Neural cell (in vitro differentiated cells): ENCODE results near the gene SGCD. TPM values are rescaled to one million over a fixed set of nuclear protein-coding genes. Genes with fewer than 3 reads are reported as not detected.

Source experiments
- H2AFZ ChIP-seq: fragments of 200-600, 300-800 bp; sonication (generic), shearing (Covaris generic); 2 replicates; pipeline ENCODE4 v1.6.0; 2014; ENCODE audit warnings: low read depth, mild to moderate bottlenecking, antibody characterized with exemption, low read length, moderate library complexity
- H3F3A ChIP-seq: fragments of 200-600 bp; shearing (Covaris generic); 2 replicates; pipeline ENCODE4 v1.6.1; 2016; ENCODE audit warnings: mild to moderate bottlenecking, moderate library complexity, mixed read lengths, antibody characterized with exemption, low read length; ENCODE audit not compliant: insufficient read depth, poor library complexity, severe bottlenecking
- H3K27ac ChIP-seq: fragments of 200-600, 300-800 bp; sonication (generic), shearing (Covaris generic); 2 replicates; pipeline ENCODE4 v1.5.1; 2014; ENCODE audit warnings: mild to moderate bottlenecking, low read length, moderate library complexity
- H3K27me3 ChIP-seq: fragments of 300-800, 200-600 bp; sonication (generic), shearing (Covaris generic); 2 replicates; pipeline ENCODE4 v1.6.0; 2014; ENCODE audit warnings: mild to moderate bottlenecking, low read depth, low read length, moderate library complexity; ENCODE audit not compliant: insufficient read depth
- H3K36me3 ChIP-seq: fragments of 300-800, 200-600 bp; sonication (generic), shearing (Covaris generic); 2 replicates; pipeline ENCODE4 v1.5.1; 2014; ENCODE audit warnings: mild to moderate bottlenecking, antibody characterized with exemption, low read length, moderate library complexity; ENCODE audit not compliant: insufficient read depth
- H3K4me2 ChIP-seq: fragments of 300-800, 200-600 bp; sonication (generic), shearing (Covaris generic); 2 replicates; pipeline ENCODE4 v1.6.0; 2014; ENCODE audit warnings: mild to moderate bottlenecking, low read length
- H3K4me3 ChIP-seq: fragments of 300-800, 200-600 bp; sonication (generic), shearing (Covaris generic); 2 replicates; pipeline ENCODE4 v1.5.1; 2014; ENCODE audit warnings: mild to moderate bottlenecking, low read length, moderate library complexity
- H3K79me2 ChIP-seq: fragments of 200-600 bp; shearing (Covaris generic); replicated peaks from 2 replicates; pipeline ENCODE4 v1.6.0; 2014; ENCODE audit warnings: mild to moderate bottlenecking, low read length, moderate library complexity; ENCODE audit not compliant: insufficient read depth
- H3K9ac ChIP-seq: fragments of 300-800, 200-600 bp; sonication (generic), shearing (Covaris generic); 2 replicates; pipeline ENCODE4 v1.6.1; 2016; ENCODE audit warnings: mild to moderate bottlenecking, low read length, mixed read lengths
- H3K9me2 ChIP-seq: fragments of 200-600 bp; shearing (Covaris generic); 2 replicates; pipeline ENCODE4 v1.6.1; 2016; ENCODE audit warnings: mild to moderate bottlenecking, low read length, mixed read lengths; ENCODE audit not compliant: insufficient read depth
- H3K9me3 ChIP-seq: fragments of 200-600, 300-800 bp; sonication (generic), shearing (Covaris generic); 2 replicates; pipeline ENCODE4 v1.6.1; 2016; ENCODE audit warnings: mild to moderate bottlenecking, mixed run types, low read length, moderate library complexity, mixed read lengths
- H4K20me1 ChIP-seq: fragments of 200-600 bp; shearing (Covaris generic); 2 replicates; pipeline ENCODE4 v1.6.1; 2016; ENCODE audit warnings: mild to moderate bottlenecking, mixed run types; ENCODE audit not compliant: insufficient read depth
- EP300 ChIP-seq: fragments of 450-650 bp; conservative IDR thresholded peaks from 2 replicates; pipeline ENCODE4 v1.6.1; 2014; ENCODE audit warnings: antibody characterized with exemption, mild to moderate bottlenecking, moderate library complexity; ENCODE audit not compliant: poor library complexity, severe bottlenecking
- EZH2 ChIP-seq: fragments of 200-600, 300-800 bp; shearing (Covaris generic), sonication (generic); IDR thresholded peaks from 2 replicates; pipeline ENCODE4 v1.6.1; 2014; ENCODE audit warnings: antibody characterized with exemption, low read length, borderline replicate concordance, mild to moderate bottlenecking; ENCODE audit not compliant: insufficient read depth, poor library complexity, severe bottlenecking
- MXI1 ChIP-seq: fragments of 450-650 bp; conservative IDR thresholded peaks from 2 replicates; pipeline ENCODE4 v1.6.1; 2014; ENCODE audit warnings: antibody characterized with exemption, mild to moderate bottlenecking; ENCODE audit not compliant: poor library complexity, severe bottlenecking
- POLR2AphosphoS5 ChIP-seq: IDR thresholded peaks from 2 replicates; pipeline ENCODE4 v1.6.1; 2012
- RAD21 ChIP-seq: fragments of 450-650 bp; conservative IDR thresholded peaks from 2 replicates; pipeline ENCODE4 v1.6.1; 2014; ENCODE audit warnings: antibody characterized with exemption, mild to moderate bottlenecking, moderate library complexity
- SMC3 ChIP-seq: fragments of 450-650 bp; conservative IDR thresholded peaks from 2 replicates; pipeline ENCODE4 v1.6.1; 2014; ENCODE audit warnings: antibody characterized with exemption, mild to moderate bottlenecking, moderate library complexity; ENCODE audit not compliant: poor library complexity
- TAF1 ChIP-seq: IDR thresholded peaks from 2 replicates; pipeline ENCODE4 v1.6.1; 2012; ENCODE audit warnings: low read depth
- polyA plus RNA-seq: library from polyadenylated mRNA; depleted of rRNA; stranded (reverse); fragments of >200 nt; gene quantifications from 2 replicates; pipeline ENCODE4 v1.2.3, GENCODE V29; 2014
- TF ChIP-seq, protein P1 (sequence below): fragments of 450-650 bp; IDR thresholded peaks from 2 replicates; pipeline ENCODE4 v1.5.1; 2014; ENCODE audit warnings: antibody characterized with exemption, mild to moderate bottlenecking, moderate library complexity; ENCODE audit not compliant: poor library complexity, severe bottlenecking
- TF ChIP-seq, protein P2 (sequence below): IDR thresholded peaks from 2 replicates; pipeline ENCODE4 v1.6.1; 2012; ENCODE audit warnings: borderline replicate concordance

The SGCD gene
- polyA plus RNA-seq, 1 donor from 2014 or later: 3.4 TPM

DNA sequence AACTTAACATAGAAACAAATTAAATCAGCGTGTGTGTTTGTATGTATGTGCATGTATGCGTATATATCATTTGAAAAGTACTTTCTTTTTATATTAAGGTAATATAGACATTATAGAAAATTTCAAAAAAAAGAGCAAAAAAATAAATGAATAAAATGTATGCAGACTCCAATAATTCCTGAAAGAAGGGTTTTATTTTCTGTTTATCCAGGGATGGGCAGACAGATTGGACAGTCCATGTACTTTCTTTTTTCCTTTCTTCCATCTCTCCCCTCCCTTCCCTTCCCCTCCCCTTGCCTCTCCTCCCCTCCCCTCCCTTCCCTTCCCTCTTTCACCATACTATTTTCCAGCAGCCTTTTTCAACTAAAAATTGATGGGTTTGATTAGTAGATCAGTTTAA, 123.8 kb downstream of the SGCD start:
- H3F3A ChIP-seq: no peaks in the 10 kb centered on the region

DNA sequence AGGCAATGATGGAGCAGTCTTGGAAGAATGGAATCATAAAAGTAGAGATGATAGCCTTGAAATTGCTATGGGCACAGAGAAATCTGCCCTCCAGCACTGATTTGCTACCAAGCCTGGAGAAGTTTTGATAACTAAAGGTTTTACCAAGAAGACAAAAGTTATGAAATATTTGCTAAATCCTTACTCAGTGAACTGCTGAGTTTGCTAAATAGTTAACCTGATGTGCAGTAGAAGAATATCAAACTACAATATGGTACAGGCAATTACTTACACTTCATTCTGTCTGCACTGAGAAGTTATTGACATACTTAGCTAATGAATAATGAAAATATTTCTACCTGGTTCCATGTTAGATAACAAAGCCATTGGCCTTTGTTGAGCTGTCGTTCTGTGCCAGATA, 124.5 kb downstream of the SGCD start:
- no peak overlapping the region for H3K27ac ChIP-seq
- H3K27me3 ChIP-seq: no peaks in the 10 kb centered on the region
- H3K9me3 ChIP-seq: no peaks in the 10 kb centered on the region
- no peaks in the 10 kb centered on the region for H3F3A ChIP-seq
- H3K4me2 ChIP-seq: no peak overlapping the region
- no peak overlapping the region for H2AFZ ChIP-seq
- H4K20me1 ChIP-seq: no peaks in the 10 kb centered on the region
- H3K9me2 ChIP-seq: no peaks in the 10 kb centered on the region
- no peak overlapping the region for H3K9ac ChIP-seq
- no peak for TF ChIP-seq RAD21
- TF ChIP-seq, protein P1, sequence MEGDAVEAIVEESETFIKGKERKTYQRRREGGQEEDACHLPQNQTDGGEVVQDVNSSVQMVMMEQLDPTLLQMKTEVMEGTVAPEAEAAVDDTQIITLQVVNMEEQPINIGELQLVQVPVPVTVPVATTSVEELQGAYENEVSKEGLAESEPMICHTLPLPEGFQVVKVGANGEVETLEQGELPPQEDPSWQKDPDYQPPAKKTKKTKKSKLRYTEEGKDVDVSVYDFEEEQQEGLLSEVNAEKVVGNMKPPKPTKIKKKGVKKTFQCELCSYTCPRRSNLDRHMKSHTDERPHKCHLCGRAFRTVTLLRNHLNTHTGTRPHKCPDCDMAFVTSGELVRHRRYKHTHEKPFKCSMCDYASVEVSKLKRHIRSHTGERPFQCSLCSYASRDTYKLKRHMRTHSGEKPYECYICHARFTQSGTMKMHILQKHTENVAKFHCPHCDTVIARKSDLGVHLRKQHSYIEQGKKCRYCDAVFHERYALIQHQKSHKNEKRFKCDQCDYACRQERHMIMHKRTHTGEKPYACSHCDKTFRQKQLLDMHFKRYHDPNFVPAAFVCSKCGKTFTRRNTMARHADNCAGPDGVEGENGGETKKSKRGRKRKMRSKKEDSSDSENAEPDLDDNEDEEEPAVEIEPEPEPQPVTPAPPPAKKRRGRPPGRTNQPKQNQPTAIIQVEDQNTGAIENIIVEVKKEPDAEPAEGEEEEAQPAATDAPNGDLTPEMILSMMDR: no peak
- TF ChIP-seq MXI1: no peak
- no peak for TF ChIP-seq SMC3
- TF ChIP-seq, protein P2, sequence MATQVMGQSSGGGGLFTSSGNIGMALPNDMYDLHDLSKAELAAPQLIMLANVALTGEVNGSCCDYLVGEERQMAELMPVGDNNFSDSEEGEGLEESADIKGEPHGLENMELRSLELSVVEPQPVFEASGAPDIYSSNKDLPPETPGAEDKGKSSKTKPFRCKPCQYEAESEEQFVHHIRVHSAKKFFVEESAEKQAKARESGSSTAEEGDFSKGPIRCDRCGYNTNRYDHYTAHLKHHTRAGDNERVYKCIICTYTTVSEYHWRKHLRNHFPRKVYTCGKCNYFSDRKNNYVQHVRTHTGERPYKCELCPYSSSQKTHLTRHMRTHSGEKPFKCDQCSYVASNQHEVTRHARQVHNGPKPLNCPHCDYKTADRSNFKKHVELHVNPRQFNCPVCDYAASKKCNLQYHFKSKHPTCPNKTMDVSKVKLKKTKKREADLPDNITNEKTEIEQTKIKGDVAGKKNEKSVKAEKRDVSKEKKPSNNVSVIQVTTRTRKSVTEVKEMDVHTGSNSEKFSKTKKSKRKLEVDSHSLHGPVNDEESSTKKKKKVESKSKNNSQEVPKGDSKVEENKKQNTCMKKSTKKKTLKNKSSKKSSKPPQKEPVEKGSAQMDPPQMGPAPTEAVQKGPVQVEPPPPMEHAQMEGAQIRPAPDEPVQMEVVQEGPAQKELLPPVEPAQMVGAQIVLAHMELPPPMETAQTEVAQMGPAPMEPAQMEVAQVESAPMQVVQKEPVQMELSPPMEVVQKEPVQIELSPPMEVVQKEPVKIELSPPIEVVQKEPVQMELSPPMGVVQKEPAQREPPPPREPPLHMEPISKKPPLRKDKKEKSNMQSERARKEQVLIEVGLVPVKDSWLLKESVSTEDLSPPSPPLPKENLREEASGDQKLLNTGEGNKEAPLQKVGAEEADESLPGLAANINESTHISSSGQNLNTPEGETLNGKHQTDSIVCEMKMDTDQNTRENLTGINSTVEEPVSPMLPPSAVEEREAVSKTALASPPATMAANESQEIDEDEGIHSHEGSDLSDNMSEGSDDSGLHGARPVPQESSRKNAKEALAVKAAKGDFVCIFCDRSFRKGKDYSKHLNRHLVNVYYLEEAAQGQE: no peak
- no peak for TF ChIP-seq EZH2
- TF ChIP-seq EP300: no peak
- no peak for TF ChIP-seq TAF1
- no peak for TF ChIP-seq POLR2AphosphoS5
- H3K79me2 ChIP-seq: no peaks in the 10 kb centered on the region
- H3K4me3 ChIP-seq: no peak overlapping the region
- H3K36me3 ChIP-seq: no peaks in the 10 kb centered on the region

More for the DNA sequence above, 123.8 kb downstream of the SGCD start:
- H3K9me2 ChIP-seq: no peaks in the 10 kb centered on the region
- no peaks in the 10 kb centered on the region for H4K20me1 ChIP-seq
- H3K4me2 ChIP-seq: no peak overlapping the region
- no peaks in the 10 kb centered on the region for H3K36me3 ChIP-seq
- H3K27ac ChIP-seq: no peak overlapping the region
- no peak overlapping the region for H3K9ac ChIP-seq
- no peak overlapping the region for H2AFZ ChIP-seq
- no peaks in the 10 kb centered on the region for H3K27me3 ChIP-seq
- H3K9me3 ChIP-seq: no peaks in the 10 kb centered on the region
- no peaks in the 10 kb centered on the region for H3K79me2 ChIP-seq
- TF ChIP-seq, protein P1: no peak
- TF ChIP-seq MXI1 (no peak), TAF1 (no peak), POLR2AphosphoS5 (no peak)
- TF ChIP-seq, protein P2: no peak
- H3K4me3 ChIP-seq: no peak overlapping the region
